Fibroblast of skin of back (primary cell): ENCODE measurements around the gene CNPY3. TPM values are rescaled to one million over a fixed set of nuclear protein-coding genes. Genes with fewer than 3 reads are reported as not detected.
A peak's percentile ranks its signal among the peaks of the same experiment; 100 is the strongest.
"Not testable (repeated sequence)": the region's sequence is repeated elsewhere in the genome, so short reads cannot be mapped to it uniquely, and the experiment has no call there.

Source experiments
- DNase-seq: peaks from one replicate; pipeline ENCODE4 v3.0.0-alpha.2; 2013
- polyA plus RNA-seq, 2 experiments: library from polyadenylated mRNA; unstranded; fragments of 120-200 nt; gene quantifications; one replicate each; pipeline ENCODE4 v1.2.1, GENCODE V29; 2013; ENCODE audit not compliant: insufficient read length in 2 of 2

The CNPY3 gene
- 43.4 TPM for polyA plus RNA-seq (2013, experiment 1 of 2; ENCODE audit: insufficient read length)
- 30.7 TPM for polyA plus RNA-seq (2013, experiment 2 of 2; ENCODE audit: insufficient read length)

DNA sequence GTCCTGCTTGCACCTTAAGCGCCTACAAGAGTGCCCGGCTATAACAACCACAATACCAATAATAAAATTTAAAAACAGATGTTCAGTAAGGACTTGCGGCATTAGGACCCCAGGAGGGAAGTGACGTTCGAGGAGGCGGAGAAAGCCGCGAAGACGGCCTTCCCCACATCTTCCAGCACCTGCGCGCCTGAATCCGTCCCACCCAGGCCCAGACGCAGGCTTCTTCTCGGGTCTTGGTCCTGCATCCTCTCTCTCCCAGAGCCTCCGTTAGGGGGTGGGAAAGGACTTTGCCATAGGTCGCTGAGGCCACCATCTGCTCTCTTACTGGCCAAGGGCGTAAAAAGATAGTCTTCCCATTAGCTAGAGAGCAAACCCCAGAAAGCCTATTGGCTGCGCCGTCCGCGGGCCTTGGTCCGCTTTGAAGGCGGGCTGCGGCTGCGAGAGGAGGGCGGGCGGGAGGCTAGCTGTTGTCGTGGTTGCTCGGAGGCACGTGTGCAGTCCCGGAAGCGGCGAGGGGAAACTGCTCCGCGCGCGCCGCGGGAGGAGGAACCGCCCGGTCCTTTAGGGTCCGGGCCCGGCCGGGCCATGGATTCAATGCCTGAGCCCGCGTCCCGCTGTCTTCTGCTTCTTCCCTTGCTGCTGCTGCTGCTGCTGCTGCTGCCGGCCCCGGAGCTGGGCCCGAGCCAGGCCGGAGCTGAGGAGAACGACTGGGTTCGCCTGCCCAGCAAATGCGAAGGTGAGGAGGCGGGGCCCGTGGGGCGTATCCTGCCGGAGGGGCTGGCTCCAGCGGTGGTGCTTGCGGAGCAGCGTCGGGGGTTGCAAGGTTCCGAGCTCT, at the start of gene CNPY3:
Gene CNPY3 (plus strand): TSS at position 495 of the 835 bp plus-strand sequence. CDS start 91 bp downstream, at position 586.
- peak; percentile 99 for DNase-seq

DNA sequence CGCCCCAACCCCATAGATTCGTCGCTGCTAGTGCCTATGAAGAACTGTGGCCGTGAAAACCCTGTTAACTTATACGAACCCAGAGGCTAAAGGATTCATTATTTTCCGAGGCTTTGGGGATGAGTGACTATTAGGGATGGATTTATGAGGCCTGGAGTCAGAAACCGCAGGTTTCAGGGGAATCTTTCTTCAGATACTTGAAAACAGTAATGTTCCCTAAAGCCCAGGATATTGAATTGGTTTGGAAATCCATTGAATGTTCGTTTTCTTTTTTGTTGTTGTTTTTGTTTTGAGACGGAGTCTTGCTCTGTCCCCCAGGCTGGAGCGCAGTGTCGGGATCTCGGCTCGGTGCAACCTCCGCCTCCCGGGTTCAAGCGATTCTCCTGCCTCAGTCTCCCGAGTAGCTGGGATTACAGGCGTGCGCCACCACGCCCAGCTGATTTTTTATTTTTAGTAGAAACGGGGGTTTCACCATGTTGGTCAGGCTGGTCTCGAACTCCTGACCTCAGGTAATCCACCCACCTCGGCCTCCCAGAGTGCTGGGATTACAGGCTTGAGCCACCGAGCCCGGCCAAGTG, 49.0 kb upstream of the CNPY3 start:
- not testable (repeated sequence) for DNase-seq

DNA sequence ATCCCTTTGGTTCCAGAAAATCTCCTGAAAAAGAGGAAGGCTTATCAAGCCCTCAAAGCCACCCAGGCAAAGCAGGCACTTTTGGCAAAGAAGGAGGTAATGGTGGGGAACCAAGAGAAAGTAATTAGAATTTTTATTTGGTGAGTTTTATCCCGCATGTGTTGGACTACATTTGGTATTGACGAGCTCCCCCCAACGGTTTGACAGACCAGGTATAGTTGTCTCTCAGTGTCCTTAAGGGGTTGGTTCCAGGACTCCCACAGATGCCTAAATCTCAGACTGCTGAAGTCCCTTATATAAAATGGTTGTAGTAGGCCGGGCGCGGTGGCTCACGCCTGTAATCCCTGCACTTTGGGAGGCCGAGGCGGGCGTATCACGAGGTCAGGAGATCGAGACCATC, 48.4 kb upstream of the CNPY3 start:
- DNase-seq: not testable (repeated sequence)

DNA sequence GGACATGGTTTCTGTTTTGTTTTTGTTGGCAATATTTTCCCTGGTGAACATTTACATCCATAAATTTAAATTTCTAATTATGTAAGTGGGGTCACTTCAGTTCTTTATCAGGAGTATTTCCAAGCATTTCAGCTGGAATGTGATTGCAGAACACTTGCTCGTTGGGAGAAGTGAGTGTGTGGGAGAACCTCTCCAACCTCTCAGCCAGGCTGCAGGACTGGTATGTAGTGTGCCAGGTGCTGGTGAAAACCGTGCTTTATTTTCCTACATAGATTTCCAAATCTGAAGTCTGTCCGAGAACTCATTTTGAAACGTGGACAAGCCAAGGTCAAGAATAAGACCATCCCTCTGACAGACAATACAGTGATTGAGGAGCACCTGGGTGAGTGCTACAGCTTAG, 43.6 kb upstream of the CNPY3 start:
- DNase-seq: no peak

DNA sequence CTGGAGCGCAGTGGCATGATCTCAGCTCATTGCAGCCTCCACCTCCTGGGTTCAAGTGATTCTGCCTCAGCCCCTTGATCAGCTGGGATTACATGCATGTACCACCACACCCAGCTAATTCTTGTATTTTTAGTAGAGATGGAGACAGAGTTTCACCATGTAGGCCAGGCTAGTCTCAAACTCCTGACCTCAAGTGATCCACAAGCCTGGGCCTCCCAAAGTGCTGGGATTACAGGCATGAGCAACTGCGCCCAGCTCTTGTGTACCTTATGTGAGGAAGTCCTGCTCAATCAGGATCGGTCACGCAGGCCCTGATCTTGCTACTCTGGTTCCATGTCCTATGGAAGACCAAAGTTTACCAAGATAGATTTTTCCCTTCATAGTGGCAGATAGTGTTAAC, 41.1 kb upstream of the CNPY3 start:
- not testable (repeated sequence) for DNase-seq

DNA sequence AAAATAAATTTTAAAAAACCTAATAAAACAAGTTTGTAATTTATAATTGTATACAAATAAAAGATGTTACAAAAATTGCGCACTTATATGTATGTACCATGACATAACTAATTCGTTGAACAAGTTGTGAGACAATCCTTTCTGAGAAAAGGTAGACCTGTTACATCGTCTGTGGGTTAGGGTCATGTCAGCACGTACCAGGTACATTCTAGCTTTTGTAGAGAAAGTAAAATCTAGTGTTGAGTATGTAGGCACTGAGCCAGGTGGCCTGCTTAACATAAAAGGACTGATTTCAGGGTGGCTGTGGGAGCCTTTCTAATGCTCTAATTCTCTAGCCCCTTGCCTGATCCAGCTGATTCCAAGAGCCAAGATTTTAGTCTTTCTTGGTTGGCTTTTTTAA, 39.5 kb upstream of the CNPY3 start:
- DNase-seq: no peak

DNA sequence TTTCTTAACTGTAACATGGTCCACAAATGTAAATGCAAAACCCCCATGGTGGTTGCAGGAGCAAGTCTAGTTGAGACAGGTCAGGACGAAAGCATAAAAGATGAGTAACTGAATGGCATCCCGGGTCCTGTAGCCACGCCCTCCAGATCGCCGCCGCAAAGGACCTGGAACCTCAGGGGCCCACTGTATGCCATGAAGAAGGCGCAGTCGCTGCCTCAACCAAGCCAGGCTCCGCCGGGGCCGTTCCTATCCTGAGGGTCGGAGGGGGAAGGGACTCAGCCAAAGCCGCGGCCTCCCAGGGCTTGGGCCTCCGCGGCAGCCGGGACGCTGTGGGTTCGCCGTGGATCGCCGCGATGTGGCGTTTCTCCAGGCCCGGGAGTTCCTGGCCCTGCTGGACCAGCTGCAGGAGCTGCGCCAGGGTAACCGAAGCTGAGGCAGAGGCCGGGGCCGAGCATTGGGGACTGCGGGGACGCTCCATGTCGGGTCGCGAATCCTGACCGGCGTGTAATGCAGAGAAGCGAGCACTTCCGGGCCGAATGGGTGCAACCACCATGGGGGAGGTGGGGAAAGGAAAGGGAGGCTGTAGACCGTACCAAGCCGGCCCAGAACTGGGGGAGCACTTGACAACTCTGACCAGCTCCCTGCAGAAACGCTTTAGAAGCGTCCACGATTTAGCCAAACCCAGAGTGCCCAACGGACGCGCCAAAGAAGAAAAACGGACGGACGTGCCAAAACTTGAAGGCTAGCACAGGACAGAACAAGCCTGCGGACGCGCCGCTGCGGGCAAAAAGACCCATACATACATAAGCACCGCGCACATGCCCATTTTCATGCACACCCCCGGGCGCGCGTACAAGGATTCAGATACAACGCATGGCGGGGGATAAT, 38.7 kb upstream of the CNPY3 start:
- peak; percentile 98 for DNase-seq

DNA sequence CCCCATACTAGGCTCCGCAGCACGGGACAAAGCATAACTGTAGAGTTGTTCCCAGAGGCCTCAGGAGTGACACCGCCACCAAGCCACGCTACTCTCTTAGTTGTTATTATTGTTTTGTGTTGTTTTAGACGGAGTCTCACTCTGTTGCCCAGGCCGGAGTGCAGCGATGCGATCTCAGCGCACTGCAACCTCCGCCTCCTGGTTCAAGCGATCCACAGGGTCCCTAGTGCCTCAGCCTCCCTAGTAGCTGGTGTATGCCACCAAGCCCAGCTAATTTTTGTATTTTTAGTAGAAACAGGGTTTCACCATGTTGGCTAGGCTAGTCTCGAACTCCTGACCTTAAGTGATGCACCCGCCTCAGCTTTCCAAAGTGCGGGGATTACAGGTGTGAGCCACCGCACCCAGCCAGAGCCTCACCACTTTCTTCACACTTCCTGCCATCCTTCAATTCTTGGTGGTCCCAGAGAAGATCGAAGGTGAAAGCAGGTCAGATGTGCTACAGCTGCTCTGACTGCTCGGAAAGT, 38.0 kb upstream of the CNPY3 start:
- no peak for DNase-seq

DNA sequence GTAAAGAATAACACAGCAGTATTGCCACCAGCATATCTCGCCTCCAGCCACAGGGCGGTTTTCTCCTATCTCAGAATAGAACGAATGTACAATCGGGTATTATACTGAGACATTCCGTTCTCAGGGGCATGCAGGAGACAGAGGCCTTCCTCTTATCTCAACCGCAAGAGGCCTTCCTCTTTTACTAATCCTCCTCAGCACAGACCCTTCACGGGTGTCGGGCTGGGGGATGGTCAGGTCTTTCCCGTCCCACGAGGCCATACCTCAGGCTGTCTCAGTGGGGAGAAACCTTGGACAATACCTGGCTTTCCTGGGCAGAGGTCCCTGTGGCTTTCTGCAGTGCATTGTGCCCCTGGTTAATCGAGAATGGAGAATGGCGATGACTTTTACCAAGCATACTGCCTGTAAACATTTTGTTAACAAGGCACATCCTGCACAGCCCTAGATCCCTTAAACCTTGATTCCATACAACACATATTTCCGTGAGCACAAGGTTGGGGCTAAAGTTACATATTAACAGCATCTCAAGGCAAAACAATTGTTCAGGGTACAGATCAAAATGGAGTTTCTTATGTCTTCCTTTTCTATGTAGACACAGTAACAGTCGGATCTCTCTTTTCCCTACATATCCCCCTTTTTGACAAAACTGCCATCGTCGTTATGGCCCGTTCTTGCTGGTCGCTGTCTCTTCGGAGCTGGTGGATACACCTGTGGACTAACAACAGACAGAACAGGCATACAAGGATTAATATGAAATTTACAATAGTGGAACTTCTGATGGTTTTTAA, 35.0 kb upstream of the CNPY3 start:
- not testable (repeated sequence) for DNase-seq

DNA sequence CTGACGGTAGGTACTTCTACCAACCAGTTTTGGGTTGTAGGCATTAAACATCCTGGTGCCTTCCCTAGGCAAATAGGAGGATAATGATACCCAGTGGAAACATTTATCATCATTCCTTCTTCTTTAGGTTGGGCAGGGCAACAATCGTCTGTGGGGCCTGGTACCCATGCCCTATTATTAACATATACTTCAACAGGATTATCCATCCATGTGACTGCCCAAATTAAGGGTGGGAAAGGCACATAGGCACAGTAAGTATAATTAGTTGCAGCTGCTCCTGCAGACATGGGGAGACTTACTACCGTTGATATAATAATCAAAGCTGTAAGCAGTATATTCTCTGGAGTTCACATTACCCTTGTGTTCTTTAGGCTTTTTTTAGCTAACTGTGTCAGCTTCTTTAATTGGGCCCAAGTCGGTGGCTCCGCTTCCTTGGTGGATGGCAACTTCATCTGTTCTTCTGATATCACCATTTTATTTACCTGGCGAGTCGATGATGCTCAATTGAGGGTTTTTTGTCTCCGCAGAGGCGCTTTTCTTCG, 33.0 kb upstream of the CNPY3 start:
- no peak for DNase-seq

DNA sequence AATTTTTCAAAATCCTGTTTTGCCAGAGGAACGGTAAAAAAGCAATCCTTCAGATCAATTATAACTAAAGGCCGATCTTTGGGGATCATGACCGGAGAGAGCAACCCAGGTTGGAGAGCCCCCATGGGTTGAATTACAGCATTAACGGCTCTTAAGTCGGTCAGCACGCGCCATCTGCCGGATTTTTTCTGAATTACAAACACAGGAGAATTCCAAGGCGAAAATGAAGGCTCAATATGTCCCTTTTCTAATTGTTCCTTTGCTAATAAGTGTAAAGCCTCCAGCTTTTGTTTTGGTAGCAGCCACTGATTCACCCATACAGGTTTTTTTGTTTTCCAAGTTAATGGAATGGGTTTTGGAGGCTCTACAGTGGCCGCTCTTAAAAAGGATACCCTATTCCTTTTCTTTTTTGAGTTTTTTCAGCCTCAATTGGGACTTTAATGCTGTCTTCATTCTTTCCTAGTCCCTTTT, 30.4 kb upstream of the CNPY3 start:
- DNase-seq: peak; percentile 59

DNA sequence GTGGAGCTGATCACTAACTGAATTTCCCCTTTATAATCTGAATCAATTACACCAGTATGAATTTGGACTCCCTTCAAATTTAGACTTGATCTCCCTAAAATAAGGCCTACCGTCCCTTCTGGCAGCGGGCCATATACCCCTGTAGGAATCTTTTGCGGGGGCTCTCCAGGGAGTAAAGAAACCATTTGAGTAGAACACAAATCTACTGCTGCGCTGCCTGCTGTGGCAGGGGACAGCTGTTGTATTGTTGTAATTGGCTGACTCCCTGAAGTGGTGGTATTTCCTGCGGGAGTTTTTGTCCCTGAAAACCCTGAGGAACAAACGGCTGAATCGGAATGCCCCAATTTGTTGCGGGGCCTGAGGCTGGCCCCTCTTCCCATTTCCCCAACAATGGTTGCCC, 29.4 kb upstream of the CNPY3 start:
- no peak for DNase-seq

DNA sequence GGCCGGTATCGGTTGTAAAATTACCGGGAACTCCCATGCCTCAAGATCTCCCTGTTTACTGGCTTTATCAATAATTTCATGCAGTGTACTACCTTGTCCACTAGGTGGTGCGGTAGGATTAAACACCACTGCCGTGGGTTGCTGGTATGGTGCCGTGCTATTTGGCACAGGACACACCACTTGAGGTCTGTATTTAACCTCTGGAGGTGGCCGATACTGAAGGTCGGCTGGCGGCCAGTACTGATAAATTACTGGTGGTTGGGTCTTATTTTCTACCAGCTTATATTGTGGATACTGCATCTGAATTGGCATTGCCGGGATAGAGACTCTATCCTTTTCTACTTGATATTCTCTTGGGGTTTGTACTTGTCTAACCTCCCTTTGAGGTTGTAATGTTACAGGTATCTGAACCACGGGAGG, 27.7 kb upstream of the CNPY3 start:
- DNase-seq: peak; percentile 81

DNA sequence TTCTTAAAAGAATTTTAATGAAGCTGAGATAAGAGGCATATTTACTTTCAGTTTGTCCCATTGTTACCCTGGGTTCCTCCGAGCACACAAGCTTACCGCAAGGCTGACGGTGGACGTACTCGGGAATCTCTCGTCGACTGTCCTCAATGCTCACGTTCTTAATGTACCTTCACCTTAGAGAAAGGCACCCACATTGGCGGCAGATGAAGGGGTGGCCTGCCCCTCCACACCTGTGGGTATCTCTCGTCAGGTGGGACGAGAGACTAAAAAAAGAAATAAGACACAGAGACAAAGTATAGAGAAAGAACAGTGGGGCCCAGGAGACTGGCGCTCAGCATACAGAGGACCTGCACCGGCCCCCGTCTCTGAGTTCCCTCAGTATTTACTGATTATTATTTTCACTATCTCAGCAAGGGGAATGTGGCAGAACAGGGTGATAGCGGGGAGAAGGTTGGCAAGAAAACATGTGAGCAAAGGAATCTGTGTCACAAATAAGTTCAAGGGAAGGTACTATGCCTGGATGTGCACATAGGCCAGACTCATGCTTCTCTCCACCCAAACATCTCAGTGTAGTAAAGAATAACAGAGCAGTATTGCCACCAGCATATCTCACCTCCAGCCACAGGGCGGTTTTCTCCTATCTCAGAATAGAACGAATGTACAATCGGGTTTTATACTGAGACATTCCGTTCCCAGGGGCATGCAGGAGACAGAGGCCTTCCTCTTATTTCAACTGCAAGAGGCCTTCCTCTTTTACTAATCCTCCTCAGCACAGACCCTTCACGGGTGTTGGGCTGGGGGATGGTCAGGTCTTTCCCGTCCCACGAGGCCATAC, 26.6 kb upstream of the CNPY3 start:
- DNase-seq: not testable (repeated sequence)

DNA sequence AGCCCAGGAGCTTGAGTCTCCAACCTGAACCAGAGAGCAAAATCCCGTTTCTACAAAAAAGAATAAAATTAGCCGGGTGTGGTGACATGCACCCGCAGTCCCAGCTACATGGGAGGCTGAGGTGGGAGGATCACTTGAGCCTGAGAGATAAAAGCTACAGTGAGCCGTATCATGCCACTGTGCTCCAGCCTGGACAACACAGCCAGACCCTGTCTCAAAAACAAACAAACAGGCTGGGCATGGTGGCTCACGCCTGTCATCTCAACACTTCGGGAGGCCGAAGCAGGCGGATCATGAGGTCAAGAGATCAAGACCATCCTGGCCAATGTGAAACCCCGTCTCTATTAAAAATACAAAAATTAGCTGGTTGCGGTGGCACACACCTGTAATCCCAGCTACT, 24.8 kb upstream of the CNPY3 start:
- no peak for DNase-seq

DNA sequence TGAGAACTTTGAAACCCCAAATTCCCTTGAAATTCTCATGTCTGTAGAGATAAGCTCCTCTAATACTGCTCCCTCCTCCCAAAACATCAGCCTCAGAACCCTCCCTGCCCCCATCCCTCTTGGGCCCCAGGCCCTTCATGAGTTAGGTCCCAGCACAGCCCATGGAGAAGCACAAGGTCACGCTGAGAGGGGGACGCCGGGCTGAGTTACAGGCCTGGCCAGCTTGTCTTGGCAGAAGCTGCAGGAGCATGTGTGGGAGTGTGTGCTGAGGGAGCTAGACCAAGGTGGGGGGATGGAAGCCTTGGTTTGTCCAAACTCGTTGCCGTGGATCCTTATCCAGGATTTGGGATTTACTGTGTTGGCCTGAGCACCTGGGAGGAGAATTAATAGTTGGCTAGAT, 21.9 kb upstream of the CNPY3 start:
- DNase-seq: no peak

DNA sequence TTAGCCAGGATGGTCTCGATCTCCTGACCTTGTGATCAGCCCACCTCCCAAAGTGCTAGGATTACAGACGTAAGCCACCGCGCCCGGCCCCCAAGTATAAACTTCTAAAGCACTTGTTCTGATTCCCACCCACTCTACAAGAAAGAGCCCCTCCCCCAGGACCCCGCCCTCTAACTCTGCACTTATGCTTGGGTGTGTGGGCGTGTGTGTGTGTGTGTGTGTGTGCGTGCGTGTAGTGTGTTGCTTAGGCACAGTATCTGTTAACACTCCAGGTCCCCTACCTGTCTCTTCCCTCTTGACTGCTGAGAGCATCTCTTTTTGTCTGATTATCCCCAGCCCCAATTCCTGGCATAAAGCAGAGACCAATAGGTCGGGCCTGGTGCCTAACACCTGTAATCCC, 19.4 kb upstream of the CNPY3 start:
- DNase-seq: no peak

DNA sequence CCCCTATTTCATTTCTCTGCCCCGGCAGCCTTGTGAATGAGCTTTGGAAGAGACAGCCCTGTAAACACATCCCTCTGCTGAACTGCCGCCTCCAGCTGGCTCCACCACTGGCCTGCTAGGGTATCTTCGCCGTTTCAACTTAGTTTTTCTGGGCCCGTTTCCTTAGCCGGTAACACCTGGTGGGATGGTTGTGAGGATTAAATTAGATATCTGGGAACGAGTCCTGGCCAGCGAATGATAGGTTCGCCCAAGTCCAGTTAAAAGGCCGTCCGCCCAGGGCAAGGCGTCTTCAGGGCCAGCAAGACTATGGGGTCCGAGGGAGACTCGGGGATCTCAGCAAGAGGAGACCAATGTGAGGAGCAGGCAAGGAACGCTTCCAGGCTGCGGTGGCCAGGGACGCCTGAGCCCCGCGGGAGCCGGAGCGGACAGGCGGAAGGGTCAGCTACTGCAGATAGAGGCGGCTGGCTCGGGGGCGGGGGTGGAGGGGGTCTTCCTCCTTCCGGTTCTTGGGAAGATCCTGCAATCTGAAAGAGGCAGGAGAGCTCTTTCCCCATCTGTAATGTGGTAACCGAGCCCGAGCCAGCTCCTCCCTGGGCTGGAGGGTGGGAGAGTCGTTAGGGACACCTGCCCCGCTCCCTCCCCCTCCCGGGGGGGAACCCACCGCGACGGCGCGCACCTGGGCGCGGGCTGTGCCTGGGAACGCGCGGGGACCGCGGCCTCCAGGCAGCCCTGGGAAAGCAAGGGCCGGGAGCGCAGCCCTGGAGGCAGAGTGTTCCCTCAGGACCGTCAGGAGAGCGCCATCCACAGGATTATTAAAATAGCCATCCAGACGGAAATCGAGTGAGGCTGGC, 17.9 kb upstream of the CNPY3 start:
- no peak for DNase-seq

DNA sequence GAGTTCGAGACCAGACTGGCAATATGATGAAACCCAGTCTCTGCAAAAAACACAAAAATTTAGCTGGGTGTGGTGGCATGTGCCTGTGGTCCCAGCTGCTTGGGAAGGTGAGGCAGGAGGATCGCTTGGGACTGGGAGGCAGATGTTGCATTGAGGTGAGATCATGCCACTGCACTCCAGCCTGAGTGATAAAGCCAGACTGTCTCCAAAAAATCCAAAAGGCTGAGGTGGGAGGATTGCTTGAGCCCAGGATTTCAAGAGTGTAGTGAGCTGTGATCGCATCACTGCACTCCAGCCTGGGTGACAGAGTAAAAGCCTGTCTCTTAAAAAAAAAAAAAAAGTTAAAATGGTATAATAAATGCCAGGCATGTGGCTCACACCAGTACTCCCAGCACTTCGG, 14.7 kb upstream of the CNPY3 start:
- no peak for DNase-seq

DNA sequence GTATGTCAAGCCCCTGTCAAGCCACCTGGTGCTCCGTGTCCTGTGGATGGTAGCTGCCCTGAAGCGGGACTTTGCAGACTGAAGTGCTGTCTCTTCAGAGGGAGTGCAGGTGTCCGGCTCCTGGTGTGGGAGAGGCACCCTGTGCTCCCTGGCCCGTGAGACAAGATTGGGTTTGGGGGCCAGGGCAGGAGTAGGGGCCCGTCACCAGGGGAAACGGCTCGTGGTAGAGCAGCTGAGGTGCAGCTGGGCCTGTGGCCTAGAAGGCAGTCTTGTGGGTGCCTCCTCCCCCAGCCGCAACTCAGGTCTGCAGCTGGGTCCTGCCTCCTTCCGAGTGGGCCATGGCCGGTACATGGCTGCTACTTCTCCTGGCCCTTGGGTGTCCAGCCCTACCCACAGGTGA, 13.5 kb upstream of the CNPY3 start, which contains the start of gene PTCRA:
Gene PTCRA (plus strand): TSS at position 322 of the 400 bp plus-strand sequence. CDS start 17 bp downstream, at position 339.
- DNase-seq: no peak
